Measurements from ENCODE around the gene ERBB3. TPM values are rescaled to one million over a fixed set of nuclear protein-coding genes. Genes with fewer than 3 reads are reported as not detected.

ERBB3 gene
- total and polyA plus RNA-seq, 2 of the 4 experiments (the other 2 are of a cell fraction): 1.4 to 2.2 TPM

DNA sequence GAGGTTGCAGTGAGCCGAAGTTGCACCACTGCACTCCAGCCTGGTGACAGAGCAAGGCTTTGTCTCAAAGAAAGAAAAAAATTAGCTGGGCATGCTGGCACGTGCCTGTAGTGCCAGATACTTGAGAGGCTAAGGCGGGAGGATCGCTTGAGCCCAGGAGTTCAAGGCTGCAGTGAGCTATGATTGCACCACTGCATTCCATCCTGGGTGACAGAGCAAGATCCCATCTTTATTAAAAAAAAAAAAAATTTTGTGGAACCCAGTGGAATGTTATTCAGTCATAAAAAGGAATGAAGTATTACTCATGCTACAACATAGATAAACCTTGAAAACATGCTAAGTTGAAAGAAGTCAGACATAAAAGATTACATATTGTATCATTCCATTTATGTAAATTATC is 8.3 kb upstream of the ERBB3 start:
- no peak overlapping the region for H3K27ac ChIP-seq (ENCODE audit: insufficient read depth, low read length)
- BruUV-seq (replicated peaks): no TSS peak
- H3K4me2 ChIP-seq (ENCODE audit: low read depth, low read length): no peak overlapping the region
- no peak overlapping the region for H2AFZ ChIP-seq (replicated peaks; ENCODE audit: low read length, poor library complexity)
- peaks cover 2% of the 10 kb centered on the region; the same call in 1 of the 2 replicates for H3K4me1 ChIP-seq (ENCODE audit: control insufficient read depth, insufficient read depth, low read length)
- no peak overlapping the region for H3K18ac ChIP-seq (ENCODE audit: low read depth, low read length)
- no peaks in the 10 kb centered on the region for H4K20me1 ChIP-seq (ENCODE audit: insufficient read depth, low read length)
- H4K91ac ChIP-seq (ENCODE audit: insufficient read depth, low read depth, low read length): no peak overlapping the region
- H3K79me1 ChIP-seq (ENCODE audit: low read depth in 1 of 2, low read length in 2 of 2): no peaks in the 10 kb centered on the region
- H3K27me3 ChIP-seq (ENCODE audit: control insufficient read depth, insufficient read depth, low read length): no peaks in the 10 kb centered on the region
- TF ChIP-seq MAZ (IDR thresholded peaks at IDR 0.05; ENCODE audit: borderline replicate concordance, low read depth, low read length) (no peak), CEBPB (IDR thresholded peaks at IDR 0.05; ENCODE audit: low read depth, low read length) (peak; percentile 80)
- TF ChIP-seq, protein P1, sequence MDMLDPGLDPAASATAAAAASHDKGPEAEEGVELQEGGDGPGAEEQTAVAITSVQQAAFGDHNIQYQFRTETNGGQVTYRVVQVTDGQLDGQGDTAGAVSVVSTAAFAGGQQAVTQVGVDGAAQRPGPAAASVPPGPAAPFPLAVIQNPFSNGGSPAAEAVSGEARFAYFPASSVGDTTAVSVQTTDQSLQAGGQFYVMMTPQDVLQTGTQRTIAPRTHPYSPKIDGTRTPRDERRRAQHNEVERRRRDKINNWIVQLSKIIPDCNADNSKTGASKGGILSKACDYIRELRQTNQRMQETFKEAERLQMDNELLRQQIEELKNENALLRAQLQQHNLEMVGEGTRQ (IDR thresholded peaks at IDR 0.05; ENCODE audit: low read depth, low read length): no peak
- in situ Hi-C loops (cut with MboI; ENCODE audit: low sequenced_read_pairs) (no loop called here), dilution Hi-C loops (cut with HindIII; ENCODE audit: low sequenced_read_pairs, unreplicated experiment) (no loop called here), intact Hi-C loops (cut with micrococcal nuclease) (no loop called here)
- no peak overlapping the region for H4K8ac ChIP-seq (ENCODE audit: low read depth in 2 of 2, low read length in 2 of 2)
- H3K14ac ChIP-seq (replicated peaks; ENCODE audit: low read depth, low read length): no peak overlapping the region
- H2BK120ac ChIP-seq (ENCODE audit: low read depth, low read length): no peak overlapping the region
- peak; percentile 82 for ATAC-seq (ENCODE audit: low read depth)
- H3K9me3 ChIP-seq (ENCODE audit: control insufficient read depth, insufficient read depth, low read length): no peaks in the 10 kb centered on the region
- no peak overlapping the region for H3K56ac ChIP-seq (ENCODE audit: extremely low read depth, insufficient read depth, low read length)
- 0 out of 2 replicates have a peak, but pooled peaks cover 4% of the 10 kb centered on the region for H3K9me1 ChIP-seq (ENCODE audit: insufficient read depth, low read length)
- H2BK15ac ChIP-seq (ENCODE audit: low read depth, low read length): no peak overlapping the region
- H2BK5ac ChIP-seq (ENCODE audit: low read depth, low read length, poor library complexity, severe bottlenecking): peak overlapping the region; percentile 39
- H4K5ac ChIP-seq (ENCODE audit: low read depth, low read length): no peak overlapping the region
- CTCF ChIA-PET: no interaction called here
- POLR2A ChIA-PET (ENCODE audit: unreplicated experiment): no interaction called here
- no peak overlapping the region; the same call in 1 of the 2 replicates for H2AK5ac ChIP-seq (ENCODE audit: low read depth, low read length)
- H3K23ac ChIP-seq (ENCODE audit: low read depth, low read length): no peak overlapping the region
- H2BK20ac ChIP-seq (ENCODE audit: low read depth, low read length): no peak overlapping the region
- no peak overlapping the region for H3K9ac ChIP-seq (ENCODE audit: low read depth, low read length)
- H3K4me3 ChIP-seq (ENCODE audit: insufficient read depth, low read depth, low read length): no peak overlapping the region
- H2AK9ac ChIP-seq (replicated peaks; ENCODE audit: low read depth, low read length, poor library complexity): no peak overlapping the region
- DNase-seq: peak; percentile 51
- H3K36me3 ChIP-seq (ENCODE audit: control insufficient read depth, insufficient read depth, low read length): no peaks in the 10 kb centered on the region
- WGBS, 2 experiments (ENCODE audit: extremely low coverage in 2 of 2, insufficient read length in 1 of 2): no CpG with 5 or more reads among the region's 4 CpGs
- H3K4ac ChIP-seq (ENCODE audit: low read depth, low read length): no peak overlapping the region

All from IMR-90 (cell line).